Measurements from ENCODE around the gene PSTPIP2. TPM values are rescaled to one million over a fixed set of nuclear protein-coding genes. Genes with fewer than 3 reads are reported as not detected.
A peak's percentile ranks its signal among the peaks of the same experiment; 100 is the strongest.

PSTPIP2 gene
- total and polyA plus RNA-seq, 9 of the 15 experiments (the other 6 are each of a cell fraction or from before 2014, with no cell fraction given) = 14.0 to 45.7 (median 27.1) TPM

- TF ChIP-seq LCOR (CRISPR knock-in tag; IDR thresholded peaks at IDR 0.05) (no peak), MTA2 (IDR thresholded peaks at IDR 0.05; ENCODE audit: low read depth) (no peak; the same call in 1 of the 2 replicates), PHF21A (IDR thresholded peaks at IDR 0.05; ENCODE audit: borderline replicate concordance, low read depth) (no peak), MAX (CRISPR knock-in tag; IDR thresholded peaks at IDR 0.05) (no peak), SMAD3 (CRISPR knock-in tag; conservative IDR thresholded peaks at IDR 0.05) (no peak), ZZZ3 (IDR thresholded peaks at IDR 0.05) (no peak), MYC (IDR thresholded peaks at IDR 0.05; ENCODE audit: low read depth, low read length) (no peak), MYC (CRISPR knock-in tag; IDR thresholded peaks at IDR 0.05; ENCODE audit: borderline replicate concordance, low read depth) (no peak), JUN (IDR thresholded peaks at IDR 0.05; ENCODE audit: borderline replicate concordance, low read depth, low read length) (no peak), JUN (CRISPR knock-in tag; IDR thresholded peaks at IDR 0.05; ENCODE audit: borderline replicate concordance) (no peak), MTA3 (IDR thresholded peaks at IDR 0.05; ENCODE audit: borderline replicate concordance) (no peak), GTF2A2 (tag; IDR thresholded peaks at IDR 0.05) (no peak), XRCC4 (IDR thresholded peaks at IDR 0.05; ENCODE audit: extremely low read depth, insufficient read depth, insufficient read length) (no peak), SMARCA4 (IDR thresholded peaks at IDR 0.05) (no peak), E2F8 (IDR thresholded peaks at IDR 0.05; ENCODE audit: low read depth, partially characterized antibody) (no peak), ZNF655 (CRISPR knock-in tag; IDR thresholded peaks at IDR 0.05) (no peak), HOXB6 (CRISPR knock-in tag; IDR thresholded peaks at IDR 0.05; ENCODE audit: borderline replicate concordance) (no peak), HNRNPLL (IDR thresholded peaks at IDR 0.05; ENCODE audit: low read depth, low read length, poor library complexity, severe bottlenecking) (no peak), EP300 (IDR thresholded peaks at IDR 0.05; ENCODE audit: low read length) (peak; percentile 44; the same call in 1 of the 2 replicates), HMGN3 (IDR thresholded peaks at IDR 0.05; ENCODE audit: borderline replicate concordance, extremely low read depth, insufficient read length, low read depth, low read length) (no peak), FUS (optimal IDR thresholded peaks at IDR 0.05; ENCODE audit: low read depth, low read length) (no peak), MAFK (IDR thresholded peaks at IDR 0.05; ENCODE audit: low read length) (no peak), NR0B1 (IDR thresholded peaks at IDR 0.05; ENCODE audit: partially characterized antibody) (no peak), NFXL1 (CRISPR knock-in tag; IDR thresholded peaks at IDR 0.05) (no peak), ZNF766 (CRISPR knock-in tag; conservative IDR thresholded peaks at IDR 0.05) (no peak; the same call in 1 of the 2 replicates)
These were observed 73.8 kb downstream of the PSTPIP2 start (continued) for GRCh38 chr18:45998244-45998643.
